Nephron (organoid): ENCODE results near the gene PCNX1.

Experiments
- H3K27ac Mint-ChIP-seq, 3 experiments: 2 replicates each; pipeline ENCODE4 v1.8.0; 2020; ENCODE audit warnings: mixed read lengths in 3 of 3, mild to moderate bottlenecking in 2 of 3, moderate library complexity in 1 of 3
- H3K27me3 Mint-ChIP-seq: 2 replicates; pipeline ENCODE4 v1.8.0; 2021; ENCODE audit warnings: low read depth, mild to moderate bottlenecking, moderate library complexity, mixed read lengths
- H3K36me3 Mint-ChIP-seq: 2 replicates; pipeline ENCODE4 v1.8.0; 2020; ENCODE audit warnings: low read depth, mixed read lengths
- H3K4me1 Mint-ChIP-seq: 2 replicates; pipeline ENCODE4 v1.8.0; 2020; ENCODE audit warnings: mixed read lengths
- H3K4me3 Mint-ChIP-seq, 3 experiments: 2 replicates each; pipeline ENCODE4 v1.8.0; 2020; ENCODE audit warnings: mild to moderate bottlenecking in 3 of 3, mixed read lengths in 3 of 3, moderate library complexity in 2 of 3
- H3K9me3 Mint-ChIP-seq: 2 replicates; pipeline ENCODE4 v1.8.0; 2020; ENCODE audit warnings: mixed read lengths
- TF ChIP-seq, protein P1 (sequence below), 3 experiments: fragments of 200-600 bp; sonication (generic); IDR thresholded peaks; one replicate each; pipeline ENCODE4 v1.5.0; 2021; ENCODE audit warnings: antibody characterized with exemption in 3 of 3; ENCODE audit not compliant: unreplicated experiment in 3 of 3

Gene PCNX1

GRCh38 chr14:70887737-70888499 lies 19.3 kb upstream of the PCNX1 start:
- Mint-ChIP-seq H3K27ac (no peak overlapping the region), H3K4me1 (peaks cover 4% of the 10 kb centered on the region), H3K27me3 (peaks cover 13% of the 10 kb centered on the region), H3K36me3 (no peaks in the 10 kb centered on the region), H3K4me3 (no peak overlapping the region), H3K9me3 (no peaks in the 10 kb centered on the region)
- TF ChIP-seq, protein P1, sequence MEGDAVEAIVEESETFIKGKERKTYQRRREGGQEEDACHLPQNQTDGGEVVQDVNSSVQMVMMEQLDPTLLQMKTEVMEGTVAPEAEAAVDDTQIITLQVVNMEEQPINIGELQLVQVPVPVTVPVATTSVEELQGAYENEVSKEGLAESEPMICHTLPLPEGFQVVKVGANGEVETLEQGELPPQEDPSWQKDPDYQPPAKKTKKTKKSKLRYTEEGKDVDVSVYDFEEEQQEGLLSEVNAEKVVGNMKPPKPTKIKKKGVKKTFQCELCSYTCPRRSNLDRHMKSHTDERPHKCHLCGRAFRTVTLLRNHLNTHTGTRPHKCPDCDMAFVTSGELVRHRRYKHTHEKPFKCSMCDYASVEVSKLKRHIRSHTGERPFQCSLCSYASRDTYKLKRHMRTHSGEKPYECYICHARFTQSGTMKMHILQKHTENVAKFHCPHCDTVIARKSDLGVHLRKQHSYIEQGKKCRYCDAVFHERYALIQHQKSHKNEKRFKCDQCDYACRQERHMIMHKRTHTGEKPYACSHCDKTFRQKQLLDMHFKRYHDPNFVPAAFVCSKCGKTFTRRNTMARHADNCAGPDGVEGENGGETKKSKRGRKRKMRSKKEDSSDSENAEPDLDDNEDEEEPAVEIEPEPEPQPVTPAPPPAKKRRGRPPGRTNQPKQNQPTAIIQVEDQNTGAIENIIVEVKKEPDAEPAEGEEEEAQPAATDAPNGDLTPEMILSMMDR (IDR thresholded peaks at IDR 0.05; ENCODE audit: unreplicated experiment in 3 of 3), result no peak

GRCh38 chr14:70888681-70889175 lies 18.5 kb upstream of the PCNX1 start:
- Mint-ChIP-seq H3K27ac (no peak overlapping the region), H3K9me3 (no peaks in the 10 kb centered on the region), H3K27me3 (peaks cover 10% of the 10 kb centered on the region), H3K36me3 (no peaks in the 10 kb centered on the region), H3K4me3 (no peak overlapping the region), H3K4me1 (peaks cover 4% of the 10 kb centered on the region)
- TF ChIP-seq, protein P1 (IDR thresholded peaks at IDR 0.05; ENCODE audit: unreplicated experiment in 3 of 3), result no peak

DNA sequence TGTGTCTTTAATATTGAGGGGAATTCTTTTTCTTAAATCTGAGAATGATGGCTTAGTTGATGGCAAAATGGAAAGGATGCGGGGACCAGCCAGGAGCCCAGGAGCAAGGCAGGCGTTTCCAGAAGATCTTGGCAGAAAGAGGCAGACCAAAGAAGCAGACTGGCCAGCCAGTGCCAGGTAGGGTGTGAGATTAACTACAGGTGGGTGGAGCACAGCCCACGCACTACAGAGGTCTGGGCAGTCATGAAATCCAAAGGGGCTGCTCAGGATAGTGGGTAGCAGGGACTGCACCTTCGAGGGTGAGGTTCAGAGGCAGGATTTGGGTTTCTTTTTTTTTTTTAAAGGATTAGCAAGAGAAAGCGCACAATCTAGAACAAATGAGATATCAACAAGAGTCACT lies 17.7 kb upstream of the PCNX1 start:
- H3K4me1 Mint-ChIP-seq, result peaks cover 4% of the 10 kb centered on the region
- TF ChIP-seq, protein P1 (IDR thresholded peaks at IDR 0.05; ENCODE audit: unreplicated experiment in 3 of 3), result no peak
- peaks cover 6% of the 10 kb centered on the region for H3K27me3 Mint-ChIP-seq
- no peaks in the 10 kb centered on the region for H3K36me3 Mint-ChIP-seq
- no peaks in the 10 kb centered on the region for H3K9me3 Mint-ChIP-seq
- H3K4me3 Mint-ChIP-seq, result no peak overlapping the region
- no peak overlapping the region for H3K27ac Mint-ChIP-seq

DNA sequence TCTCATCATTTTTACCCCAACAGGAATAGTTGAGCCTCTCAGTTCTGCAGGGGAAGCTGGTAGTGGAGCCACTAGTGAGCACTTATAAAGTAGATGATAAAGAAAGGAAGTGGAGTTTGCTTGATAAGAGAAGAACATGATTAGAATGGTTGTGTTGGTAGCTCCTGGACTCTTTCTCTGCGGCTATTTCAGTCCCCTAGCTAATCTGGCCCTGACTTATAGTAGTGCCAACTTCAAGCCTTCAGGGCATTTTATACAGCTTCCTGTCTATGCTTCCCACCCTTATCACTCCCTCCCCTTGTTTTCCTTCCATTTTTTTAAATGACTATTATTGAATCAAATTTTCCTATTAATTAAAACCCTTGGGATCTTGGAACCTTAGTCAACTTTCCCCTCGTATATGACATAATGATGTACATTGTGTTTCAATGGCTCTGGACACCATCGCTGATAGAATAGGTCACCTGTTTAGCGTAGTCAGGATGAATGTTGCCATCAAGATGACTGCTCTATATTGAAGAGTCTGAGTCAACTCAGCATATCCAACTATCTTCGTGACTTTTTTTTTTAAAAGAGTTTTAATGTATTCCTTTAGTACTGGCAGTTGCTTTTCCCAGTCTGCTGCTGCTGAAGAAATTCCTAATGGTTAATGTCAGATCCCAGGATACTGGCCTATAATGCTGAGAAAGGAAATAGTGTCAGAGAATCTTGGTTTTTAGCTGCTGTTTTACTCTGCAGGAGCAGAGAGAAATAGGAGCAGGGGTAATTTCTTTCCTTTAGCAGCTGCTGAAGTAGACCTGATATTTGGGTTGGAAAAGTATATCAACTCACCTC lies 16.2 kb upstream of the PCNX1 start:
- no peak overlapping the region for H3K27ac Mint-ChIP-seq
- peaks cover 4% of the 10 kb centered on the region for H3K4me1 Mint-ChIP-seq
- H3K36me3 Mint-ChIP-seq, result no peaks in the 10 kb centered on the region

DNA sequence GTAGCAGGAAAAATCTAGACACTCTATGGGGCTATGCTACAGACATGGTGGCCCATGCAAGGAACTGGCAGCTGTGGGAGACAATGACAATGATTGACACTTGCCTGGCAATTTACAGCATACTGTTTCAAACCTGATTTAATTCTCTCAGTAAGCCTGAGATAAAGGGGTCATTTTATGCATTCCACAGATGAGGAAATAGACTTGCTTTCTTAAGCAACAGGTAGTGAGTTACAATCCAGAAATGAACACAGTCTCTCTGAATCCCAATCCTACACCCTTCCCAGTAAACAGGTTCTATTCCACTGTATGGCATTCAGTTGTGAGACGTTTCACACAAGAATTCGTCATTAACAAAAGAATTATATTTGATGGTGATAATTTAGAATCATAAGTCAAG lies 15.5 kb upstream of the PCNX1 start:
- Mint-ChIP-seq H3K36me3 (no peaks in the 10 kb centered on the region), H3K27me3 (peaks cover 5% of the 10 kb centered on the region), H3K9me3 (no peaks in the 10 kb centered on the region), H3K4me1 (peaks cover 4% of the 10 kb centered on the region), H3K4me3 (no peak overlapping the region), H3K27ac (no peak overlapping the region)
- TF ChIP-seq, protein P1 (IDR thresholded peaks at IDR 0.05; ENCODE audit: unreplicated experiment in 3 of 3), result no peak

More for the DNA sequence above, 16.2 kb upstream of the PCNX1 start:
- TF ChIP-seq, protein P1 (IDR thresholded peaks at IDR 0.05; ENCODE audit: unreplicated experiment in 3 of 3), result no peak
- Mint-ChIP-seq H3K9me3 (no peaks in the 10 kb centered on the region), H3K4me3 (no peak overlapping the region), H3K27me3 (peaks cover 5% of the 10 kb centered on the region)
